Endothelial cell of umbilical vein (primary cell): Measurements from ENCODE around the gene KCNK13. TPM values are rescaled to one million over a fixed set of nuclear protein-coding genes. Genes with fewer than 3 reads are reported as not detected.

Source experiments
- BruUV-seq: library from RNA; stranded (reverse); fragments of 400-500 nt; replicated peaks from 2 replicates; lab custom pipeline; 2021; lab: Mats Ljungman, UMichigan
- CTCF ChIA-PET: fragments of 300-600, 350-600 bp; sonication (Branson Sonifier 250); formaldehyde crosslinking; loops from one replicate; lab custom pipeline; 2021; ENCODE audit warnings: antibody characterized with exemption, inconsistent platforms; lab: Charles Lee
- POLR2A ChIA-PET: fragments of 300-600, 350-600 bp; sonication (Branson Sonifier 250); formaldehyde crosslinking; loops from one replicate; lab custom pipeline; 2021; ENCODE audit warnings: antibody characterized with exemption, inconsistent platforms; lab: Charles Lee
- DNase-seq: peaks from one replicate; pipeline ENCODE4 v3.0.0-alpha.2; 2011; ENCODE audit warnings: low read depth, low spot score
- FAIRE-seq: peaks from 2 replicates; lab custom pipeline; 2011; peaks lifted over from hg19 to GRCh38; lab: Jason Lieb, UNC
- H2AFZ ChIP-seq: 2 replicates; pipeline ENCODE4 v1.6.0; 2012; ENCODE audit warnings: low read depth, low read length, control low read depth, inconsistent platforms
- H3K27ac ChIP-seq: 2 replicates; pipeline ENCODE4 v1.5.1; 2011; ENCODE audit warnings: low read depth, mild to moderate bottlenecking, control low read depth, low read length, moderate library complexity; ENCODE audit not compliant: insufficient read depth
- H3K27me3 ChIP-seq, 2 experiments: 2 replicates each; pipeline versions ENCODE4 v1.6.0 to v1.6.1; 2011; ENCODE audit warnings: low read length in 2 of 2, mixed read lengths in 1 of 2; ENCODE audit not compliant: control insufficient read depth in 2 of 2, insufficient read depth in 2 of 2
- H3K36me3 ChIP-seq, 2 experiments: 2 replicates in 1 of 2; 3 replicates in 1 of 2; pipeline ENCODE4 v1.5.1; 2011; ENCODE audit warnings: low read length in 2 of 2, mild to moderate bottlenecking in 1 of 2, moderate library complexity in 1 of 2; ENCODE audit not compliant: control insufficient read depth in 2 of 2, insufficient read depth in 2 of 2; ENCODE audit errors: extremely low read depth in 1 of 2
- H3K4me1 ChIP-seq: 3 replicates; pipeline ENCODE4 v1.5.1; 2011; ENCODE audit warnings: mild to moderate bottlenecking, low read length; ENCODE audit not compliant: control insufficient read depth, insufficient read depth; ENCODE audit errors: extremely low read depth
- H3K4me2 ChIP-seq: 2 replicates; pipeline ENCODE4 v1.6.1; 2011; ENCODE audit warnings: low read length, control low read depth, mixed read lengths; ENCODE audit not compliant: insufficient read depth
- H3K4me3 ChIP-seq, 3 experiments: fragments of 200-600 bp in 1 of 3; sonication (generic), shearing (Covaris generic) in 1 of 3; replicated peaks in 1 of 3; 2 replicates each; pipeline ENCODE4 v1.5.1; 2011 to 2016; ENCODE audit warnings: control low read depth in 3 of 3, low read length in 3 of 3, mild to moderate bottlenecking in 2 of 3, inconsistent platforms in 1 of 3, low read depth in 1 of 3, moderate library complexity in 1 of 3; ENCODE audit not compliant: insufficient read depth in 1 of 3
- H3K79me2 ChIP-seq: 2 replicates; pipeline ENCODE4 v1.6.0; 2012; ENCODE audit warnings: low read length, inconsistent platforms; ENCODE audit not compliant: control insufficient read depth, insufficient read depth
- H3K9ac ChIP-seq: replicated peaks from 2 replicates; pipeline ENCODE3; 2011; ENCODE audit warnings: low read length, control low read depth; ENCODE audit not compliant: insufficient read depth; ENCODE audit errors: extremely low read depth
- H3K9me1 ChIP-seq: replicated peaks from 3 replicates; pipeline ENCODE4 v1.6.0; 2011; ENCODE audit warnings: mild to moderate bottlenecking, low read length; ENCODE audit not compliant: control insufficient read depth, insufficient read depth; ENCODE audit errors: extremely low read depth
- H3K9me3 ChIP-seq: replicated peaks from 2 replicates; pipeline ENCODE4 v1.5.1; 2012; ENCODE audit warnings: low read length, inconsistent platforms; ENCODE audit not compliant: control insufficient read depth, insufficient read depth
- H4K20me1 ChIP-seq: replicated peaks from 2 replicates; pipeline ENCODE3; 2011; ENCODE audit warnings: mild to moderate bottlenecking, low read length; ENCODE audit not compliant: control insufficient read depth, insufficient read depth; ENCODE audit errors: extremely low read depth
- EZH2 ChIP-seq: IDR thresholded peaks from 2 replicates; pipeline ENCODE4 v1.6.1; 2012; ENCODE audit warnings: borderline replicate concordance, low read depth, mild to moderate bottlenecking, moderate library complexity, low read length, inconsistent platforms; ENCODE audit not compliant: severe bottlenecking
- FOS ChIP-seq: IDR thresholded peaks from 2 replicates; pipeline ENCODE4 v1.6.1; 2011; ENCODE audit warnings: mild to moderate bottlenecking, low read length, moderate library complexity, borderline replicate concordance; ENCODE audit not compliant: insufficient read depth
- GATA2 ChIP-seq: IDR thresholded peaks from 2 replicates; pipeline ENCODE4 v1.7.0; 2011; ENCODE audit warnings: low read depth, mild to moderate bottlenecking, moderate library complexity, mixed read lengths, low read length; ENCODE audit not compliant: insufficient read length, insufficient read depth
- JUN ChIP-seq: IDR thresholded peaks from 2 replicates; pipeline ENCODE4 v1.6.1; 2011; ENCODE audit warnings: borderline replicate concordance, low read depth; ENCODE audit not compliant: insufficient read length, insufficient read depth
- MYC ChIP-seq: IDR thresholded peaks from one replicate; pipeline ENCODE4 v1.6.1; 2011; ENCODE audit warnings: mild to moderate bottlenecking, low read depth, low read length
- POLR2A ChIP-seq: IDR thresholded peaks from 2 replicates; pipeline ENCODE4 v1.6.1; 2012; ENCODE audit warnings: low read depth, mild to moderate bottlenecking, control low read depth, low read length
- POLR2AphosphoS5 ChIP-seq: IDR thresholded peaks from 2 replicates; pipeline ENCODE4 v1.6.1; 2012; ENCODE audit warnings: low read depth, mild to moderate bottlenecking, control low read depth, low read length, moderate library complexity; ENCODE audit not compliant: insufficient read depth
- dilution Hi-C: fragments of 300-500 bp; cut with MboI; formaldehyde crosslinking; loops from one replicate; pipeline ENCODE4 v1.15.0; 2019; ENCODE audit warnings: low sequenced_read_pairs; ENCODE audit not compliant: extremely low pct_ligation_motif_present
- intact Hi-C: fragments of 100-400 bp; cut with micrococcal nuclease; formaldehyde crosslinking; loops from one replicate; pipeline ENCODE4 v1.10.0; 2022
- polyA plus RNA-seq, 4 experiments: library from polyadenylated mRNA; depleted of rRNA in 3 of 4; stranded (reverse) in 3 of 4; unstranded in 1 of 4; fragments of >200 nt; gene quantifications; 2 replicates each; pipeline versions ENCODE4 v1.2.1 to v1.2.3, GENCODE V29; 2011 to 2012; ENCODE audit warnings: missing spikeins in 1 of 4
- total RNA-seq: library from RNA; stranded (reverse); gene quantifications from 2 replicates; pipeline ENCODE4 v1.2.3, GENCODE V29; 2021
- TF ChIP-seq, protein P1 (sequence below): IDR thresholded peaks from 2 replicates; pipeline ENCODE4 v1.6.1; 2011; ENCODE audit not compliant: insufficient read depth, insufficient read length
- TF ChIP-seq, protein P2 (sequence below), 2 donors: IDR thresholded peaks; 1 replicate in 1 of 2; 2 replicates in 1 of 2; pipeline ENCODE4 v1.5.1; 2011; ENCODE audit warnings: low read length in 2 of 2, mild to moderate bottlenecking in 2 of 2, moderate library complexity in 2 of 2, control low read depth in 1 of 2, inconsistent platforms in 1 of 2, low read depth in 1 of 2; ENCODE audit not compliant: insufficient read depth in 1 of 2; ENCODE audit errors: extremely low read depth in 1 of 2

The KCNK13 gene
- total and polyA plus RNA-seq, 2 donors (not counting 3 experiments of a cell fraction or from before 2014, with no cell fraction given): not detected

DNA sequence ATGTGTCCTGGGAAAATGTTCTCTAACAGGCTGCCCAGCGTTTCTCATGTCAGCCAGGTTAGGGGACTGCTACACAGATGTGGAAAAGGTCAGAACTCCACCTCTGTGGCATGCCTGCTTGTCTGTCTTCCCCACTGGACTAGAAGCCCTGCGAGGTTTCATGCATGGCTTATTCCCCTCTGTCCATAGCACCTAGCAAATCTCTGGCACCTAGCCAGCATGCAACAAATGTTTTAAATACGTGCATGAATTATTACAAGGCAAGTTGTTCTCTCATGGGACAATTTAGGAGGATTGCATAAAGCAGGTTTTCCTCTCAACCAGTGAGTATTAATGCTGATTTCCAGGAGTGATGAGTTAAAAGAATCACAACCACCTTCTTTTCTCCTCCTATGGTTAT lies 21.4 kb upstream of the KCNK13 start:
- intact Hi-C loops: no loop called here
- no peaks in the 10 kb centered on the region for H3K36me3 ChIP-seq
- no peaks in the 10 kb centered on the region for H3K79me2 ChIP-seq
- H3K9me1 ChIP-seq: no peaks in the 10 kb centered on the region
- dilution Hi-C loops: no loop called here
- CTCF ChIA-PET: interaction anchor here (1.0 to 1.2 kb wide), 2 partner anchors 67 to 70 kb away, joined by 3 read pairs; no protein-coding TSS in a partner anchor
- H2AFZ ChIP-seq: no peak overlapping the region
- no TSS peak for BruUV-seq
- TF ChIP-seq GATA2: no peak
- TF ChIP-seq EZH2: no peak
- no peak for TF ChIP-seq FOS
- TF ChIP-seq POLR2AphosphoS5: no peak
- no peak for TF ChIP-seq POLR2A
- TF ChIP-seq, protein P1, sequence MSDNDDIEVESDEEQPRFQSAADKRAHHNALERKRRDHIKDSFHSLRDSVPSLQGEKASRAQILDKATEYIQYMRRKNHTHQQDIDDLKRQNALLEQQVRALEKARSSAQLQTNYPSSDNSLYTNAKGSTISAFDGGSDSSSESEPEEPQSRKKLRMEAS: no peak
- TF ChIP-seq MYC: no peak
- TF ChIP-seq JUN: no peak
- TF ChIP-seq, protein P2, sequence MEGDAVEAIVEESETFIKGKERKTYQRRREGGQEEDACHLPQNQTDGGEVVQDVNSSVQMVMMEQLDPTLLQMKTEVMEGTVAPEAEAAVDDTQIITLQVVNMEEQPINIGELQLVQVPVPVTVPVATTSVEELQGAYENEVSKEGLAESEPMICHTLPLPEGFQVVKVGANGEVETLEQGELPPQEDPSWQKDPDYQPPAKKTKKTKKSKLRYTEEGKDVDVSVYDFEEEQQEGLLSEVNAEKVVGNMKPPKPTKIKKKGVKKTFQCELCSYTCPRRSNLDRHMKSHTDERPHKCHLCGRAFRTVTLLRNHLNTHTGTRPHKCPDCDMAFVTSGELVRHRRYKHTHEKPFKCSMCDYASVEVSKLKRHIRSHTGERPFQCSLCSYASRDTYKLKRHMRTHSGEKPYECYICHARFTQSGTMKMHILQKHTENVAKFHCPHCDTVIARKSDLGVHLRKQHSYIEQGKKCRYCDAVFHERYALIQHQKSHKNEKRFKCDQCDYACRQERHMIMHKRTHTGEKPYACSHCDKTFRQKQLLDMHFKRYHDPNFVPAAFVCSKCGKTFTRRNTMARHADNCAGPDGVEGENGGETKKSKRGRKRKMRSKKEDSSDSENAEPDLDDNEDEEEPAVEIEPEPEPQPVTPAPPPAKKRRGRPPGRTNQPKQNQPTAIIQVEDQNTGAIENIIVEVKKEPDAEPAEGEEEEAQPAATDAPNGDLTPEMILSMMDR (IDR thresholded peaks at IDR 0.05; ENCODE audit: extremely low read depth in 1 of 2, insufficient read depth in 1 of 2, low read depth in 1 of 2, low read length in 2 of 2): no peak
- no peaks in the 10 kb centered on the region for H3K9me3 ChIP-seq
- H3K4me1 ChIP-seq: no peaks in the 10 kb centered on the region
- H3K27me3 ChIP-seq: no peaks in the 10 kb centered on the region
- no peak overlapping the region for H3K4me3 ChIP-seq
- DNase-seq (no peak), FAIRE-seq (no peak)
- H4K20me1 ChIP-seq: no peaks in the 10 kb centered on the region
- POLR2A ChIA-PET: no interaction called here
- H3K9ac ChIP-seq: no peak overlapping the region
- no peak overlapping the region for H3K27ac ChIP-seq
- H3K4me2 ChIP-seq: no peak overlapping the region
